SKM-1 treated with dmso at 0.1 percent for 144 hours (cell line): ENCODE data around the gene HMCES.
"Not testable (repeated sequence)": the region's sequence is repeated elsewhere in the genome, so short reads cannot be mapped to it uniquely, and the experiment has no call there.

Experiments used
- DNase-seq: peaks from one replicate; lab custom pipeline; 2025; ENCODE audit not compliant: unreplicated experiment; lab: John Stamatoyannopoulos, UW

Gene HMCES

GRCh38 chr3:129257609-129258008 lies 21.1 kb upstream of the HMCES start:
- DNase-seq: no peak

- DNase-seq: no peak
Measured at GRCh38 chr3:129259612-129260477, 18.8 kb upstream of the HMCES start.

- no peak for DNase-seq
Measured at GRCh38 chr3:129260606-129261005, 18.1 kb upstream of the HMCES start.

- no peak for DNase-seq
Measured at GRCh38 chr3:129261894-129262293, 16.8 kb upstream of the HMCES start.

- no peak for DNase-seq
Measured at GRCh38 chr3:129263161-129263910, 15.3 kb upstream of the HMCES start.

GRCh38 chr3:129264994-129265393 lies 13.7 kb upstream of the HMCES start:
- not testable (repeated sequence) for DNase-seq

- DNase-seq: no peak
Measured at GRCh38 chr3:129266651-129267050, 12.0 kb upstream of the HMCES start.

GRCh38 chr3:129268396-129268795 lies 10.3 kb upstream of the HMCES start:
- no peak for DNase-seq

GRCh38 chr3:129271674-129272073 lies 7.0 kb upstream of the HMCES start:
- no peak for DNase-seq

GRCh38 chr3:129276385-129276784 lies 2.3 kb upstream of the HMCES start:
- DNase-seq: no peak

- no peak for DNase-seq
Measured at GRCh38 chr3:129277829-129278271, 820 bp upstream of the HMCES start.

- no peak for DNase-seq
Measured at GRCh38 chr3:129278966-129279906, 566 bp downstream of the HMCES start.

GRCh38 chr3:129280183-129280582 lies 1.5 kb downstream of the HMCES start:
- DNase-seq: no peak

GRCh38 chr3:129281726-129282125 lies 3.1 kb downstream of the HMCES start:
- DNase-seq: no peak

GRCh38 chr3:129282727-129283327 lies 4.2 kb downstream of the HMCES start:
- DNase-seq: no peak

- DNase-seq: no peak
Measured at GRCh38 chr3:129286081-129286480, 7.4 kb downstream of the HMCES start.

- DNase-seq: no peak
Measured at GRCh38 chr3:129288446-129288845, 9.8 kb downstream of the HMCES start.

- no peak for DNase-seq
Measured at GRCh38 chr3:129289201-129289921, 10.7 kb downstream of the HMCES start.

- DNase-seq: no peak
Measured at GRCh38 chr3:129291236-129291886, 12.7 kb downstream of the HMCES start.
